SK-N-MC (cell line): ENCODE measurements around the gene KCNQ4.

ENCODE experiments used
- EZH2 ChIP-seq: fragments of 200-600 bp; sonication (generic); IDR thresholded peaks from one replicate; pipeline ENCODE4 v1.6.1; 2017; ENCODE audit warnings: antibody characterized with exemption
- POLR2AphosphoS5 ChIP-seq: IDR thresholded peaks from 2 replicates; pipeline ENCODE4 v1.6.1; 2012; ENCODE audit warnings: mild to moderate bottlenecking, low read depth, low read length, borderline replicate concordance

GRCh38 chr1:40786995-40787705, 3.6 kb downstream of the KCNQ4 start:
- no peak for TF ChIP-seq POLR2AphosphoS5
- no peak for TF ChIP-seq EZH2
